ENCODE results near the gene NME7.
"Not testable (repeated sequence)": the region's sequence is repeated elsewhere in the genome, so short reads cannot be mapped to it uniquely, and the experiment has no call there.

Gene NME7

DNA sequence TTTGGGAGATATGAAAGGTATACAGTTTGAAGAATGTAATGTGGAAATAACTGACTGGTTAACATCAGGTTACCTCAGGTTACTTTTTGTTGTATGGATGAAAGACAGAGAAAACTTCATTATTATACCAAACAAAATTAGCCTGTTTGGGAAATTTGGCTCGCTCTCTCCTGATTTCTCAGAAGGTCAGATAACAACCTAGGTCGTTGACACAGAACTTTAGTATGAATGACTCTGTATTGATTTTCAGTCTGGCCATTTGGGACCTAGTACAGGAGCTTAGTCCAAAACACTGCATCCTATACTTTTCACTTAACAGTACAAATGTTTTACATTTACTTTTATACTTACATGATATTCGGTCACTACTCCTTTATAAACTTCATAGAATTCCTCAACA is 132.8 kb downstream of the NME7 start:
- DNase-seq (ENCODE audit: low read depth in 2 of 2): no peak

DNA sequence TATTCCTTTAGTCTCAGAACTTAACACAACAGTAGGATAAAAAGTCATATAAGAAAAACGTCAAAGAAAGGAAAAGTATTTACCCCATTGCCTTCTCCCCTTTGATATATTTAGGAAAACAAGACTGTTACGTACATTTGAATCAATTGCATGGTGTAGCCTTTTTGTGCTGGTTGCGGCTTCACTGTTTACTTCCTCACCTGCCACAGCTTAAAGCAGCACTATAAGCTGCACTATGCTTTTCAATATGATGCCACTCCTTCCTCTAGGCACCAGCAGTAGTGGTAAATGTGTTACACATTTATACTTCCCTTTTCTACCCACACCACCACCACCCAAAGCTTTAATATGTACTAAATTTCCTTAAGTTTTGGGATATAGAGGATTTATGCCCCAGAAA is 150.0 kb downstream of the NME7 start:
- DNase-seq (ENCODE audit: low read depth in 2 of 2): no peak

DNA sequence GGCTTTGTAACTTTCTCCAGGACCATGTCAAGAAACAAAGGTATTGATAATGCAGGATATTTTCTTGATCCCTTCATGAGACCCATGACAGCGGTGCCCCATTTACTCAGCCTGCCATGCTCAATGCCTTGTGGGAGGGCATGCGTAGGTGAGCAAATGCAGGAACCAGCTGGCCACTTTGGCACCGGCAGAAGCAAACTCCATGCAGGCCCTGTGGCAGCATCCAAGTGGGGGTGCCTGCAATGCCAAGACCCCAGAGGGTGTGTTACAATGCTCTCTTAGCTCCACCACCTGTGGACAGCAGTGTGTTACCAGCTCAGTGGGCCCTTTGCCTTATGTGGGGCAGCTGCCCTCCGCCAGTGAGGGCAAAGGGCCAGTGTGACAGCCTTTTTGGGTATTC is 153.0 kb downstream of the NME7 start:
- no peak for DNase-seq (ENCODE audit: low read depth in 2 of 2)

DNA sequence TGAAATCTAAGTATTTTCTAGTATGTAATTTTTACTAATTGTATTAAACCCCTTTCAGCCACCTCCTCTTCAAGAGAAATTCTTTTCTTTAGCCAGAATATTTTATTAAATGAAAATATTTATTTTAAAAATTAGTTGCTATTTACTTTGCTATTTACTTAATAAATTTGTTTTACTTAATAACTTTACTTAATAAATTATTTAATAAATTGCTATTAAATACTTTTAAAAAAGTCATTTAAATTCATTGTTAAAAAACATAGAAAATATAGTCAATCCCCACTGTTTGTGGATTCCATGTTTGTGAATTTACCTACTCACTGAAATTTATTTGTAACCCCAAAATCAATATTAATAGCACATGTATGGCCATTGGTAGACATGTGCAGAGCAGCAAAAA is 155.5 kb downstream of the NME7 start:
- DNase-seq (ENCODE audit: low read depth in 2 of 2): no peak

DNA sequence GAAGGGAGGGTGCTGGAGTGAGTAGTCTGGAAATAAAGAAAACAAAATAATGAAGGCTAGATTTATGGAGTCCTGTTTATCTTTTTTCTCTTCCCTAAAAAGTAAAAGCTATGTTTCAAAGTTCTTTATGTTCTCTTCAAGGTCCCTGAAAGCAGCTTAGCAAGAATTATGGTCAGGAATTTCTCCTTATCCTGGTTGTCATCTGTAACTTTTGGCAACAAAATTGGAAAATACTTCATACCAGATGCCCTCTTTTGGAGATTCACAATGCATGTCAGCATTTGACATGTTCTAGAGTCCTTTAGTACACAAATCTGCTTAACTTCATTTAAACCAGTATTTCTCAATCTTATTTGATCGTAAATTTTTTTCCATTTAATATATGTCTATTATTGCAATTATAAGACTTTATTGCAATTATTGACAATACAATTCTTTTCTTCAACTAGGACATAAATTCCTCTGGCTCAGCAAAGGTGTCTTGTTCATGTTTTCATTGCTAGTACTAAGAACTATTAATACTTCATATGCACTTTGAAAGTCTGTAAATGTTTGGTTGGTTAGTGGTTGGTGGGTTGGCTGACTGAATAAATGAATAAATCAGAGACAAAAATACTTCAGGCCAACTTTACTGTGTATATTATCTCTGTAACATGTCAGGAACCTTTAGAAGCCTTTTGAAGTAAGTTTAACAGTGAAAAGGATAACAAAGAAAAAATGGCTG is 159.6 kb downstream of the NME7 start:
- no peak for DNase-seq (ENCODE audit: low read depth in 2 of 2)

DNA sequence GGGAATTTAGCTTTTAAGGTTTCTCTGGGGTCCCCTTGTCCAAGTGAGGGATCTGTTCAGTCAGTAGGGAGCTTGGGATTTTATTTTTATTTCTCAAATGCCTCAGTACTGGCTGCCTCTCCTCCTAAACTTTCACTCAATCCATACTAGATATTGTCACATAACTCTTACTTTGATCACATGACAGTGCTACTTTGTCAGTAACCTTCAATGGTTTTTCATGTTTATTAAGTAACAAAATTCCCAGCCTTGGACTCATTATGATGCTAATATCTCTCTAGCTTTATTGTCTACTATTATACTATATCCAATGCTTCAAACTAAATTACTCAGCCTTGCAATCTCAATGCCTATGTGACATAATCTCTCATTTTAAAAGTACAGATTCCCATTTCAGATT is 163.4 kb downstream of the NME7 start:
- DNase-seq (ENCODE audit: low read depth in 2 of 2): no peak

DNA sequence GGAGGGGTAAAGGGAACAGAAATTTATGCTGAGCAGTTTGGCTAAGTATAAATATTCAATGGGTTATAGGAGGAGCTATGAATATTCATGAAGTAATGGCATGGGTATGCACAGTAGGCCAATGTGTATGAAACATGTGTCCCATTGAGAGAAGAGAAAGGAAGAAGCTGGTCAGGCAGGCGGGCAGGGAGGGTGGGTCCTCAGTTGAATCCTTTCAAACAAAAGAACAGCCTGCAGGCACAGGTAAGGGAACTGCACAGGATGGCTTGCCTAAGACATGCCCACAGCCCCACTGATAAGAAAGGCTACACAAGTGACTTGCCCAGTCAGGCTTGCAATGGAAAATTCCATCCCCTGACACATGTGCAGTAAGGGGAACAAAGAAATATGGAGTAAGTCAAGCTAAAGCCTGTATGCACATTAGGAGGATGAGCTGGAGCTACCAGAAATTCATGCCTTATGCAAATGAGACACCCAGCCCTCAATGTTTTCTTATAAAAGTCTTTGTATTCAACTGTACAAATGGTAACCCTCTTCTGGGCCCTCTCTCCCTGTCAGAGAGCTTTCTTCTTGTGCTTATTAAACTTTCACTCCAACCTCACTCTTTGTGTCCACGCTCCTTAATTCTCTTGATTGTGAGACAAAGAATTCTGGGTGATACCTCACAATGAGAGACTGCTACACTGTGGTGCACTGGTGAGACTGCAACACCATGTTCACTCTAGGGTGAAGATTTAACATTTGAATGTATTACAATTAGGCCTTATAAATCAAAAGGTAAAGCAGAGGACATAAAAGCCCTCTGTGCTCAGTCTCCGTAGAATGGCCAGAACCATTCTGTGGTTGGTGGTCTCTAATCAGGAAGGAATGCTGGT is 164.6 kb downstream of the NME7 start:
- no peak for DNase-seq (ENCODE audit: low read depth in 2 of 2)

DNA sequence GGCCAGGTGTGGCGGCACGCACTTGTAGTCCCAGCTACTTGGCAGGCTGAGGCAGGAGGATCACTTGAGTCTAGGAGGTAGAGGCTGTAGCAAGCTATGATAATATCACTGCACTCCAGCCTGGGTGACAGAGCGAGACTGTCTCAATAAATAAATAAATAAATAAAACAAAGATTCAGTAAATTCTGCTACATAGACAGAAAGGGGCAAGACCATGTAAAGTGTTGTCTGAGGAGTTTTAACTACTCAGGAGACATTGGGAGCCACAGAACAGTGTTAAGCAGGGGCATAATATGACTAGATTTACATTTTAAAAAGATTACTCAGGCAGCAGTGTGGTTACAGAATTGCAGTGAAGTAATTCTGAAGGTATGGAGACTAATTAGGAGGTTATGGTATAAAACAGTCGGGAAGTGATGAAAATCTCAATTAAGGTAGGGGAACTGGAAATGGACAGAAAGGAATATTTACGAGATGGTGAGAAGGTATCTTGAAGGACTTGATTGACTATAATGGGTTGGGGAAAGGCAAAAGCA is 166.4 kb downstream of the NME7 start:
- no peak for DNase-seq (ENCODE audit: low read depth in 2 of 2)

DNA sequence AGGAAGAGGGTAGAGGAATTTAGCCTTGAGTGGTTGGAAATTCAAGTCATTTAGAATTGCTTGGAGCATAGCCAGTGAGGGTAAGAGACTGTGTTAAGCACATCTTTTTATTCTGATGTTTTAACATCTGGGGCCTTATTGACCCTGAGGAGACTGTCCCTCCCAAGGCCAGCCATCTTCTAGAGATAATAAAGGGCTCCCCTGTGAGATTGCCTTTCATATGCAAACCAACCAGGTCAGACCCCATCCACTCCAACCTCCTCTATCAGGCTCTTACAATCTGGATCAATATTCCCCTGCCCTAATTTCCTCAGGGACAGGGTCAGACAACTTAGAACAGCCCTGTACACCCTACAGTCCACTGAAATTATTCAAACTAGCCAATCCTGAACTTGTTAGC is 167.3 kb downstream of the NME7 start:
- no peak for DNase-seq (ENCODE audit: low read depth in 2 of 2)

DNA sequence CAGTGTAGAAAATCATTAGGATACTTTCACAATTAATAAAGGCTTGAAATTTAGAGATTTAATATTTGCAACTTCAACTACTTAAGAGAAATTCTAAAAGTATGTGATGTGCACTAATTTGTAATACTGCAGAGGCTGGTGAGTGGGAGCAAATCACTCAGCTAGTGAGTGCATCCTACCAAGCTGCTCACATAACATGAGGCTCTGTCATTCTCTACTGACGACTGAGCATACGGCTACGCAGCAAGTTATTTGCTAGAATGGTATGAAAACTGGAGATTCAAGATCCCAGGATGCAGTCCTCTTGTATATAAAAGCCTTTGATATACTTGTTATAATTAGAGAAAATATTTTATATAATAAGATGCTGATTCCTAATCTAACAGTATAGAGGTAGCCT is 171.0 kb downstream of the NME7 start:
- no peak for DNase-seq (ENCODE audit: low read depth in 2 of 2)

DNA sequence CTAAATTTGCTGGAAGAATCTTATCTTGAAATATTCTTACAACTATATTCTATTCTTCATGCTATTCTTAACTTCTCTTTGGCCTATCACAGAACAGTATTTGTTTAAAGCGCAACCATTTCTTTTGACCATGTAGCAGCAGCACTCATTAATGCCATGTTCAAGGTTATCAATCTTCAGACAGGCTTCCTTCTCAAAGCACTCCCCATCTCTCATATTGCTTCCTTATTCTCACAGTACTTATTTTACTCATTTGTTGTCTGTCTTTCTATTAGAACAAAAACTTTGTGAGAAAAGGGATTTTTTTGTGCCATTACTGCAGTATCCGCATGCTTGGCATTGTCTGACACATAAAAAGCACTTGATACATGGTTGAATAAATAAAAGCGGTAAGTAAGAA is 171.4 kb downstream of the NME7 start:
- no peak for DNase-seq (ENCODE audit: low read depth in 2 of 2)

DNA sequence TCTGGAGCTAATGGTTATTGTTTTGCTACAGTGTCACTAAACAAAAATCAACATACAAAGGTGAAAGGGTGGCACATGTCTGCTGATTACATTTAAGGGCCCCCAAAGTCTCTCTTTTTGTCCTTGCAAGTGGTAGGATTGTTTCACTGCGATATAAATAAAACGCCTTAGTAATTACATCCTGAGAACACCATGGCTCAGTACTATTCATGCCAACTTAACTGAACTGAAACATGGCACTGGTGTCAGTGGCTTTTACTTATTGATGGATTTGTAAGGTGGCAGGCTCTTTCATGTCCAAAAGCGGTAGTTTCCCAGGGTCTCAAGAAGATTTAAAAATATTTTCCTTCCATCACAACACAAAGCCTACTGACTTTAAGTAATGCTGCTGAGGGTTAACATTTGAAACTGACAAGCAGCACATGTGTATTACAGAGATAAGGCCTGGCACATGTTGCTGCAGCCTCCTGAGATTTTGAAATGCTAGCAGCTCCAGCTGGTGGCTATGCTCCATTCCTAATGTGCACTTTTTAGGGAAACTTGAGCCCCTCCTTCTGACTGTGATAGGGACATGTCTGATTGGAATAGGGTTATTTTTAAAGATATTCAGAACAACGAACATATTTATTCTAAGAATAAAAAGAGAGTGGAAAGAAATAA is 174.3 kb downstream of the NME7 start:
- DNase-seq (ENCODE audit: low read depth in 2 of 2): no peak

DNA sequence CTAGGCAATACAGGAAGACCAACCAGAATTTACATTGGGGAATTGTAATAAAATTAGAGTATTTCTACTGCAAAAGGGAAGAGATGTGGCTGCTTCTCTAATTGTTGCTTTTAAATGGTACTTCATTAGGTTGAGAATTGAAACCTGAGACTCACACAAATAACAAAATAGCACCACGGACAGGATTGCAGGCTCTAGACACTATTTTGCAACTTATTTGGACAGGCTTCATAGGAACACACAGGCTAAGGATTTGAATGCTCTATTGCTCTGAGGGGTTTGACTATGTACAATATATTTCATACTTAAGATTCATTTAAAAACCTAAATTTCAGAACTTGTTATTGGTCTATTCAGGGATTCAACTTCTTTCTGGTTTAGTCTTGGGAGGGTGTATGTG is 181.5 kb downstream of the NME7 start:
- DNase-seq (ENCODE audit: low read depth in 2 of 2): no peak

DNA sequence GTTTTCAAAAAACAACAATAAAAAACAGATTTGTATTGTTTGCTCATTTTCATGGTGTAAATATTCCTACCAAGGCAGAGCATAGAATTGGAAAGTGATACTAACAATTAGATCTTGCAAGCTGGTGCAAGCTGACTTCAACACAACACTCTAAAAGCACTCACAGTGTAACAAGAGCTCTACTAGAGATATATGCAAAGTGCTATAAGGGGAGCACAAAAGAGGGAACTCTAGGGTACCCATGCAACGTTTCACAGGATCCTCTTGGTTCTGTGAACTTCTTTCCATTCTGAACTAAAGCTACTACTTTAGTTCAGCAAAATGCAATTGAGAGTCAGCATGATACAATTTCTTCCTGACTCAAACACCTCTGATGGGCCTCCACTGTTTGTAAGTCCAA is 182.8 kb downstream of the NME7 start:
- no peak for DNase-seq (ENCODE audit: low read depth in 2 of 2)

DNA sequence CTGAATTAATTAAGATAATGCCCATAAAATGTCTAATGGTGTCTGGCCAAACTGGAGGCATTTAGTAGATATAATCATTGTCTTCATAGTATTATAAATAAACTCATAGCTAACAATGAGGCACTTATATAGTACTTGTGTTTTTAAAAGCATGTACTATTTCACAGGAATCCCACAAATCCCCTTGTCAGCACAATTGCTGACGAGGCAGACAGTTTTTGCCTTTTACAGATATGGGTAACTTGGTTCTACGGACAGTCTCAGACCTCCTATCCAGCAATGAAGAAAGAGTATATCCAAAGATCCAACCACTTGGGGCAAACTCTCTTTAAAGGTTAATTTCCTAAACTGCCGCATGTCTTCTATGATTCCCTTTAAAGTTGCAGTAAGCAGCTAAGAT is 187.4 kb downstream of the NME7 start:
- no peak for DNase-seq (ENCODE audit: low read depth in 2 of 2)

DNA sequence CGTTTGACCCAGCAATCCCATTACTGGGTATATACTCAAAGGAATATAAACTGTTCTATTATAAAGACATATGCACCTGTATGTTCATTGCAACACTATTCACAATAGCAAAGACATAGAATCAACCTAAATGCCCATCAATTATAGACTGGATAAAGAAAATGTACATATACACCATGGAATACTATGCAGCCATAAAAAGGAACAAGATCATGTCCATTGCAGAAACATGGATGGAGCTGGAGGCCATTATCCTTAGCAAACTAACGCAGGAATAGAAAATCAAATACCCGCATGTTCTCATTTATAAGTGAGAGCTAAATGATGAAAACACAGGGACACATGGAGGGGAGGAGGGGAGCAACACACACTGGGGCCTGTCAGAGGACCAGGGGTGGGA is 188.2 kb downstream of the NME7 start:
- not testable (repeated sequence) for DNase-seq (ENCODE audit: low read depth in 2 of 2)

DNA sequence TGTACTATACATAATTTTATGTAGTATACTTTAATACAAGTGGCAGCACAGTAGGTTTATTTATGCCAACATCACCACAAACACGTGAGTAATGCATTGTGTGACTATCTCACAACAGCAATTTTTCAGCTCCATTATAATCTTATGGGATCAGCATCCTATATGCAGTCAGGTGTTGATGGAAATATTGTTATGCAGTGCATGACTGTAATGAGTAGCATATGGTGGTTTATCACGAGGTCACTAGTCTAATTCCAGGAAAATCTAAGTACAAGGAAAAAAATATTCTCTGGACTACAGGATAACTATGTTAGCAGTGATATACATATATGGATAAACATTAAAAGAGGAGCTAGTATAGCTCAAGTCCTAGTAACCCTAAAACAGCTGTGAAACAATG is 192.1 kb downstream of the NME7 start:
- DNase-seq (ENCODE audit: low read depth in 2 of 2): no peak

DNA sequence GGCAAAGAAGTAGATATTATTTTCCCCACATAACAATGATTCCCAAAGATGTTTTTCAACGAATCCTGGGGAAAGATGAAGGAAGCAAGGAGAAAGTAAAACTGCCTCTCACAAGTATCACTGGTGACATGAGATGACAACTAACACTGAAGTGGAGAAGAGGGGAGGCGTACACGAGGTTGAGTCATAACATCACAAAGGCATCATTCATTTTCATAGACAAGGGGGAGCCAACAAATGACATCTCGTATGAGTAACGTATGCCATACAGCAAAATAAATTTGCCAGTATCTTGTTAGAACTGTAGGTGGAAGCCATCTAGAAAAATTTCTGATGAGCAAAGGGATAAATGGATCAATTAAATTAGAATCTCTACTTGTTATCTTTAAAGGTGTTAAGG is 204.5 kb downstream of the NME7 start:
- no peak for DNase-seq (ENCODE audit: low read depth in 2 of 2)

DNA sequence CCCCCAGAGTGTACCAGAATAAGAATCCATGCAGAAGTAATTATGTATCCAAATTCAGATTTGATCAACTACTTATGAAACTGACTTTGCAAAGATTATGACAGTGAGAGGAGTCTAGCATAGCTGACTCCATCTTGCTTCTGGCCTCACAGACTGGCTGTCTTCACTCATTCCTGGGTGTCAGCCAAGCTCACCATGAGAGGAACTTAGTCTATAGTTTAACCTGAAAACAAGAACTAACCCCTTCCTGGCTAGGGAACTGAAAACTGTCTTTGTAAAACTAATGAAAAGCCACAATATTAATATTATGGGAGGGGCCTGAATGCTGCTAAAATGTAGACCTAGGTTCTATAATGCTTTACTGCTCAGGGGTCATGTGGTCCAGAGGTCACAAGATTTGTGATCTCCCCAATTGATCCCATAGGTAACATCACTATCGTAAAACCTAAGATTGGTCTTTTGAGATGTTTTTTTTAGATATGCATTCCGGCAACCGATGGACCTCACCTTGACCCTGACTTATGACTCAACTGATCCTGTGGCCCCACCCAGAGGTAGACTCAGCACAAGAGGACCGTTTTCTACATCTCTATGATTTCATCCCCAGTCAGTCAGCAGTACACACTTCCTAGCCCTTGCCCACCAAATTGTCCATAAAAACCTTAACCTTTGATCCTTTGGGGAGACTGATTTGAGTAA is 206.0 kb downstream of the NME7 start:
- no peak for DNase-seq (ENCODE audit: low read depth in 2 of 2)

DNA sequence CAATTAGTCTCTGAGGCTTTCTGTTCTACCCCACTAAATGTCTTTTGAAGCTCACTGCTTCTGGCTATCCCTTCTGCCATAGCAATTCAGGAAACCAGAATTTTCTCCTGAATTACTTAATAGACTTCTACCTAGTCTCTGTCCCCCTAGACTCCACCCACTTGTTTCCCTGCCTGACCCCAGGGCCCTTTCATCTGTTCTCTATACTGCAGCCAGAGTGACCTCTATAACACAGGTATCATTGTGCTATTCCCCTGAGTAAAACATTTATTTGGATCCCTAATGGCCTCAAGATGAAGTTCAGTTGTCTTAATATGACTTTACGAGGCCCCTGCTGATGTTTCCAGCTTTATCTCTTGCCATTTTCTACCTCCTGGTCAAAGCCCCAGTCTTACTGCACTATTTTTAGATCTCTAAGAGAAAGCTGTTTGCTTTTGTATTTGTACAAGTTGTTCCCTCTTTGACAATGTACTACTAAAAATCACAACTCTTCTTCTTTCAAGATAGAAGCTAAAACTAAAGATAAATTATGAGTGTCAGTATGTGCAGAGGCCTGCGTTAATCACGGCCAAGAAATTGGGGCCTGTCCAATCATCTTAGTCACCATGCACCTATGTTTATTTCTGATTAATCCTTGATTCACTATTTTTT is 206.6 kb downstream of the NME7 start:
- no peak for DNase-seq (ENCODE audit: low read depth in 2 of 2)

DNA sequence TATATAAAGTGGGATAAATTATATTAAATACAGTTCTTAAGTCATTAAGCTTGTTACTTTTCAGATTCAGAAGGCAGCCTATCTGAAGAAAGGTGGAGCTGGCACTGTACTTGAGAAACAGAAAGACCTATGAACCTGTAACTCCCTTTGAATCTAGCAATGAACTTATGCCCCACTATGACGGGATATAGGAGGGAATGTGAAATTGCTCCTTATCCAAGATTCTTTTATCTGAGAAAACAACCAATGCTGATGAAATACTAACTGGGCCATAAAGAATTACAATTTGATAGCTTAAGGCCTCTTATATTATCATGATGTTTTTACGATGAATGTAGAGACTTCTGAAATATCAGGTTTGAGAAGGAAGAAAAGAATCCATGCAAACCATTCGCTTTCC is 211.0 kb downstream of the NME7 start:
- DNase-seq (ENCODE audit: low read depth in 2 of 2): no peak

All from activated CD8-positive, alpha-beta memory T cell treated with anti-CD3 and anti-CD28 coated beads for 4 hours (primary cell).